Measurements from ENCODE around the gene MMP14. TPM values are rescaled to one million over a fixed set of nuclear protein-coding genes. Genes with fewer than 3 reads are reported as not detected.
A peak's percentile ranks its signal among the peaks of the same experiment; 100 is the strongest.

The MMP14 gene
- total and polyA plus RNA-seq, 11 donors = 14.0 to 90.6 (median 24.8) TPM

- peaks cover 0 to 44% (median 37%) of the 10 kb centered on the region in 9 donors for H3K36me3 ChIP-seq
- no peak for TF ChIP-seq CTCF (IDR thresholded peaks at IDR 0.05)
- TF ChIP-seq POLR2A (IDR thresholded peaks at IDR 0.05) = no peak
- H3K4me1 ChIP-seq = peaks cover 3 to 71% (median 55%) of the 10 kb centered on the region in 12 donors
- H3K9me3 ChIP-seq = no peaks in the 10 kb centered on the region
- ATAC-seq (no peak), DNase-seq (peak in 1 of 5 donors; percentile 35)
- 54 to 63% (median 61%) methylated on average over 14 of the region's 14 CpGs for WGBS, 4 donors
- no peaks in the 10 kb centered on the region for H3K27me3 ChIP-seq
- peak overlapping the region in 3 of 12 donors; percentile 11 to 19 (median 17) for H3K4me3 ChIP-seq
- H3K27ac ChIP-seq = peak overlapping the region; percentile 30 to 91 (median 84)
- intact Hi-C loops (cut with DNase I) = no loop called here
Observed at GRCh38 chr14:22847661-22848341, 11.4 kb downstream of the MMP14 start.

- intact Hi-C loops (cut with DNase I) = no loop called here
- Histone ChIP-seq H3K27me3 (no peaks in the 10 kb centered on the region), H3K4me1 (peaks cover 3 to 79% (median 62%) of the 10 kb centered on the region in 12 donors), H3K4me3 (peak overlapping the region in 4 of 12 donors; percentile 1 to 28 (median 18)), H3K36me3 (peaks cover 0 to 36% (median 29%) of the 10 kb centered on the region in 9 donors), H3K27ac (peak overlapping the region; percentile 62 to 91 (median 84)), H3K9me3 (no peaks in the 10 kb centered on the region)
- DNase-seq (peak; percentile 71 to 84 (median 77)), ATAC-seq (peak; percentile 19 to 53 (median 50))
- no peak for TF ChIP-seq POLR2A (IDR thresholded peaks at IDR 0.05)
- TF ChIP-seq CTCF (IDR thresholded peaks at IDR 0.05) = no peak
- WGBS, 4 donors = 6 to 12% (median 9%) methylated on average over 11 to 12 of the region's 12 CpGs
Observed at GRCh38 chr14:22848351-22849164, 12.2 kb downstream of the MMP14 start.

GRCh38 chr14:22849212-22849819, 12.9 kb downstream of the MMP14 start:
- Histone ChIP-seq H3K4me3 (peak overlapping the region in 2 of 12 donors; percentile 4 to 20), H3K27me3 (no peaks in the 10 kb centered on the region), H3K27ac (peak overlapping the region; percentile 62 to 91 (median 84)), H3K36me3 (peaks cover 0 to 29% (median 22%) of the 10 kb centered on the region in 9 donors), H3K4me1 (peaks cover 3 to 80% (median 62%) of the 10 kb centered on the region in 12 donors), H3K9me3 (no peaks in the 10 kb centered on the region)
- WGBS, 4 donors = 49 to 59% (median 58%) methylated on average over 19 of the region's 19 CpGs
- peak in 3 of 4 donors; percentile 1 to 19 (median 10) for ATAC-seq
- TF ChIP-seq POLR2A (IDR thresholded peaks at IDR 0.05) (no peak), CTCF (IDR thresholded peaks at IDR 0.05) (no peak)
- intact Hi-C loops (cut with DNase I) = no loop called here
- DNase-seq = peak; percentile 54 to 87 (median 66)

Data from heart left ventricle (tissue), 16 donors.